Measurements from ENCODE around the gene PRCC. TPM values are rescaled to one million over a fixed set of nuclear protein-coding genes. Genes with fewer than 3 reads are reported as not detected.

The PRCC gene
- total and polyA plus RNA-seq, 2 of the 13 experiments (the other 11 are each of a cell fraction or from before 2014, with no cell fraction given) = 24.2 to 40.5 TPM

DNA sequence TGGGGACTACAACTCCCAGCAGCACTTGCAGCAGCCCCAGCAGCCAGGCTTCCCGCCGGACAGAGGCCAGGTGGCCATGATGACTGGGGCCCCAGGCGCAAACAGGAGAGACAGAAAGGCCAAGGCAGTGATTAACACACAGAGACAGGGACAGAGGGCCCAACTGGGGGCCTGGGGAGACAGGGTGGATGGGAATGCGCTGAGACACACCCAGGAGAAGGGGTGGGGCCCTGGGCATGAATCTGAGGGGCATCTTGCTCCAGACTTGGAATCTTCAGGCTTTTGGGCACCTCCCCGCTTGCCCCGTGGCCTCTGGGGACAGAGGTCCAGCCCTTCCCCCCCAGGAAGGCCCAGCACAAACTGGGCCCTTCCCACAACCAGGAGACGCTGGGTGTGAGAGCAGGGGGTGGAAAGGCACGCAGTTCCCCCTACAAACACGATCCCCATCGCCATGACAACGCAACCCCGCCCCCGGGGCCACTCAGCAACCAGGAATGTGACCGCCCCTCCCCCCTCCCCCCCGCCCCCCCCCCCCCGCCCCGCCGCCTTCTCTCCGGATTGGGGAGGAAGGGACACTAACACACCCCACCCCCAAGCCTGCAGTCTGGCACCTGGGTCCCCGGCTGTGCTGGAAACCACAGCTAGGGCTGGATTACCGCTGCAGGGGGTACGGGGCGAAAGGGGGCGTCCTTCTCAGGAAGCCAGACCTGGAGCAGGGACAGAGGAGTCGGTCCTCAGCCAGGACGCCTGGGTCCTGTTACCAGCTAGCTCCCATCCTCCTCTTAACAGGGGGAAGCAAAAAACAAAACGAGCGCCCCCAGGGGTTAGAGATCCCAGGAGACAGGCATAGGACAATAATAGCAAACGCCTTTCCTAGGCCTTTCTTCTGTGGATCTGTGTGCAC lies 20.4 kb upstream of the PRCC start (continued):
- TF ChIP-seq ZNF30 (CRISPR knock-in tag; IDR thresholded peaks at IDR 0.05) = no peak
- no peak for TF ChIP-seq POLR2AphosphoS2 (IDR thresholded peaks at IDR 0.05; ENCODE audit: low read depth, low read length)
- TF ChIP-seq HNRNPLL (IDR thresholded peaks at IDR 0.05; ENCODE audit: low read depth, low read length, poor library complexity, severe bottlenecking) = no peak
- TF ChIP-seq ZNF772 (CRISPR knock-in tag; IDR thresholded peaks at IDR 0.05) = 0 out of 2 replicates have a peak, but pooled peaks have one; percentile 45
- TF ChIP-seq, protein P1, sequence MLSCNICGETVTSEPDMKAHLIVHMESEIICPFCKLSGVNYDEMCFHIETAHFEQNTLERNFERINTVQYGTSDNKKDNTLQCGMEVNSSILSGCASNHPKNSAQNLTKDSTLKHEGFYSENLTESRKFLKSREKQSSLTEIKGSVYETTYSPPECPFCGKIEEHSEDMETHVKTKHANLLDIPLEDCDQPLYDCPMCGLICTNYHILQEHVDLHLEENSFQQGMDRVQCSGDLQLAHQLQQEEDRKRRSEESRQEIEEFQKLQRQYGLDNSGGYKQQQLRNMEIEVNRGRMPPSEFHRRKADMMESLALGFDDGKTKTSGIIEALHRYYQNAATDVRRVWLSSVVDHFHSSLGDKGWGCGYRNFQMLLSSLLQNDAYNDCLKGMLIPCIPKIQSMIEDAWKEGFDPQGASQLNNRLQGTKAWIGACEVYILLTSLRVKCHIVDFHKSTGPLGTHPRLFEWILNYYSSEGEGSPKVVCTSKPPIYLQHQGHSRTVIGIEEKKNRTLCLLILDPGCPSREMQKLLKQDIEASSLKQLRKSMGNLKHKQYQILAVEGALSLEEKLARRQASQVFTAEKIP (CRISPR knock-in tag; IDR thresholded peaks at IDR 0.05; ENCODE audit: borderline replicate concordance) = no peak
- TF ChIP-seq, protein P2, sequence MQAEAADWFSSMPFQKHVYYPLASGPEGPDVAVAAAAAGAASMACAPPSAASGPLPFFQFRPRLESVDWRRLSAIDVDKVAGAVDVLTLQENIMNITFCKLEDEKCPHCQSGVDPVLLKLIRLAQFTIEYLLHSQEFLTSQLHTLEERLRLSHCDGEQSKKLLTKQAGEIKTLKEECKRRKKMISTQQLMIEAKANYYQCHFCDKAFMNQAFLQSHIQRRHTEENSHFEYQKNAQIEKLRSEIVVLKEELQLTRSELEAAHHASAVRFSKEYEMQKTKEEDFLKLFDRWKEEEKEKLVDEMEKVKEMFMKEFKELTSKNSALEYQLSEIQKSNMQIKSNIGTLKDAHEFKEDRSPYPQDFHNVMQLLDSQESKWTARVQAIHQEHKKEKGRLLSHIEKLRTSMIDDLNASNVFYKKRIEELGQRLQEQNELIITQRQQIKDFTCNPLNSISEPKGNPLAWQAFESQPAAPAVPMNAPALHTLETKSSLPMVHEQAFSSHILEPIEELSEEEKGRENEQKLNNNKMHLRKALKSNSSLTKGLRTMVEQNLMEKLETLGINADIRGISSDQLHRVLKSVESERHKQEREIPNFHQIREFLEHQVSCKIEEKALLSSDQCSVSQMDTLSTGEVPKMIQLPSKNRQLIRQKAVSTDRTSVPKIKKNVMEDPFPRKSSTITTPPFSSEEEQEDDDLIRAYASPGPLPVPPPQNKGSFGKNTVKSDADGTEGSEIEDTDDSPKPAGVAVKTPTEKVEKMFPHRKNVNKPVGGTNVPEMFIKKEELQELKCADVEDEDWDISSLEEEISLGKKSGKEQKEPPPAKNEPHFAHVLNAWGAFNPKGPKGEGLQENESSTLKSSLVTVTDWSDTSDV (CRISPR knock-in tag; IDR thresholded peaks at IDR 0.05) = no peak
- TF ChIP-seq MED13 (CRISPR knock-in tag; IDR thresholded peaks at IDR 0.05) = no peak
- no peak for TF ChIP-seq CEBPB (IDR thresholded peaks at IDR 0.05; ENCODE audit: borderline replicate concordance, low read depth, low read length)
- TF ChIP-seq CEBPG (CRISPR knock-in tag; IDR thresholded peaks at IDR 0.05) = 0 out of 2 replicates have a peak, but pooled peaks have one; percentile 3
- TF ChIP-seq SRSF4 (IDR thresholded peaks at IDR 0.05; ENCODE audit: low read depth, low read length, poor library complexity, severe bottlenecking) = no peak
- TF ChIP-seq, protein P3, sequence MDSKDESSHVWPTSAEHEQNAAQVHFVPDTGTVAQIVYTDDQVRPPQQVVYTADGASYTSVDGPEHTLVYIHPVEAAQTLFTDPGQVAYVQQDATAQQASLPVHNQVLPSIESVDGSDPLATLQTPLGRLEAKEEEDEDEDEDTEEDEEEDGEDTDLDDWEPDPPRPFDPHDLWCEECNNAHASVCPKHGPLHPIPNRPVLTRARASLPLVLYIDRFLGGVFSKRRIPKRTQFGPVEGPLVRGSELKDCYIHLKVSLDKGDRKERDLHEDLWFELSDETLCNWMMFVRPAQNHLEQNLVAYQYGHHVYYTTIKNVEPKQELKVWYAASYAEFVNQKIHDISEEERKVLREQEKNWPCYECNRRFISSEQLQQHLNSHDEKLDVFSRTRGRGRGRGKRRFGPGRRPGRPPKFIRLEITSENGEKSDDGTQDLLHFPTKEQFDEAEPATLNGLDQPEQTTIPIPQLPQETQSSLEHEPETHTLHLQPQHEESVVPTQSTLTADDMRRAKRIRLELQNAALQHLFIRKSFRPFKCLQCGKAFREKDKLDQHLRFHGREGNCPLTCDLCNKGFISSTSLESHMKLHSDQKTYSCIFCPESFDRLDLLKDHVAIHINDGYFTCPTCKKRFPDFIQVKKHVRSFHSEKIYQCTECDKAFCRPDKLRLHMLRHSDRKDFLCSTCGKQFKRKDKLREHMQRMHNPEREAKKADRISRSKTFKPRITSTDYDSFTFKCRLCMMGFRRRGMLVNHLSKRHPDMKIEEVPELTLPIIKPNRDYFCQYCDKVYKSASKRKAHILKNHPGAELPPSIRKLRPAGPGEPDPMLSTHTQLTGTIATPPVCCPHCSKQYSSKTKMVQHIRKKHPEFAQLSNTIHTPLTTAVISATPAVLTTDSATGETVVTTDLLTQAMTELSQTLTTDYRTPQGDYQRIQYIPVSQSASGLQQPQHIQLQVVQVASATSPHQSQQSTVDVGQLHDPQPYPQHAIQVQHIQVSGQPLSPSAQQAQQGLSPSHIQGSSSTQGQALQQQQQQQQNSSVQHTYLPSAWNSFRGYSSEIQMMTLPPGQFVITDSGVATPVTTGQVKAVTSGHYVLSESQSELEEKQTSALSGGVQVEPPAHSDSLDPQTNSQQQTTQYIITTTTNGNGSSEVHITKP (CRISPR knock-in tag; IDR thresholded peaks at IDR 0.05; ENCODE audit: low read depth) = no peak
- TF ChIP-seq KLF15 (CRISPR knock-in tag; IDR thresholded peaks at IDR 0.05; ENCODE audit: borderline replicate concordance) = no peak
- no peak for TF ChIP-seq ZNF354B (CRISPR knock-in tag; IDR thresholded peaks at IDR 0.05)
- no peak for TF ChIP-seq ZNF260 (CRISPR knock-in tag; IDR thresholded peaks at IDR 0.05; ENCODE audit: borderline replicate concordance, low read depth)
- TF ChIP-seq RARG (CRISPR knock-in tag; IDR thresholded peaks at IDR 0.05; ENCODE audit: low read depth) = no peak
- TF ChIP-seq FIP1L1 (IDR thresholded peaks at IDR 0.05; ENCODE audit: borderline replicate concordance, insufficient read depth, low read depth, low read length) = no peak
- no peak for TF ChIP-seq KAT2B (IDR thresholded peaks at IDR 0.05; ENCODE audit: borderline replicate concordance, low read depth, low read length)
- TF ChIP-seq RBM22 (optimal IDR thresholded peaks at IDR 0.05; ENCODE audit: low read length) = no peak
- no peak for TF ChIP-seq PRMT3 (CRISPR knock-in tag; IDR thresholded peaks at IDR 0.05; ENCODE audit: borderline replicate concordance, low read depth)
